ENCODE results near the gene NCKAP5L.

NCKAP5L gene

GRCh38 chr12:49832836-49833421, 4.7 kb upstream of the NCKAP5L start:
- H2AK5ac ChIP-seq (ENCODE audit: low read depth, low read length), result no peak overlapping the region
- peaks cover 0 to 5% of the 10 kb centered on the region in 2 donors for H3K4me1 ChIP-seq (ENCODE audit: control insufficient read depth in 2 of 2, insufficient read depth in 1 of 2, low read depth in 1 of 2, low read length in 2 of 2)
- no peak overlapping the region for H2BK5ac ChIP-seq (ENCODE audit: low read length)
- H2BK120ac ChIP-seq (ENCODE audit: low read depth, low read length), result no peak overlapping the region
- WGBS, 2 donors (ENCODE audit: extremely low coverage in 2 of 2, insufficient read length in 2 of 2, insufficient replicate concordance in 1 of 2), result no CpG with 5 or more reads among the region's 5 CpGs
- H3K18ac ChIP-seq (ENCODE audit: low read length), result no peak overlapping the region
- H3K9me3 ChIP-seq (replicated peaks in 1 of 2; ENCODE audit: control insufficient read depth in 2 of 2, insufficient read depth in 1 of 2, low read depth in 1 of 2, low read length in 2 of 2), result no peaks in the 10 kb centered on the region
- no peaks in the 10 kb centered on the region for H3K36me3 ChIP-seq (replicated peaks in 1 of 2; ENCODE audit: control insufficient read depth in 2 of 2, insufficient read depth in 2 of 2, low read length in 2 of 2)
- no peak overlapping the region for H3K23ac ChIP-seq (ENCODE audit: low read depth, low read length, poor library complexity)
- H3K4me3 ChIP-seq (ENCODE audit: low read length in 2 of 2), result no peak overlapping the region
- no peak for DNase-seq (ENCODE audit: low spot score)
- no peak overlapping the region for H3K27ac ChIP-seq (replicated peaks; ENCODE audit: low read length)
- no peaks in the 10 kb centered on the region for H3K27me3 ChIP-seq (ENCODE audit: control insufficient read depth in 3 of 3, insufficient read depth in 3 of 3, low read depth in 1 of 3, low read length in 3 of 3)
- H3K4ac ChIP-seq (ENCODE audit: low read length), result no peak overlapping the region
- H4K8ac ChIP-seq (ENCODE audit: low read depth, low read length), result no peak overlapping the region
- no peak overlapping the region for H2BK15ac ChIP-seq (ENCODE audit: low read length)
- H3K14ac ChIP-seq (ENCODE audit: low read length), result no peak overlapping the region
- no peak overlapping the region for H3K4me2 ChIP-seq (ENCODE audit: insufficient read depth, low read length, poor library complexity, severe bottlenecking)
- no peak overlapping the region for H2AFZ ChIP-seq (ENCODE audit: low read length)
- no peak overlapping the region for H4K91ac ChIP-seq (ENCODE audit: low read depth, low read length, poor library complexity)
- no peak overlapping the region for H2BK12ac ChIP-seq (ENCODE audit: low read length)
- H3K9ac ChIP-seq (ENCODE audit: low read depth, low read length, poor library complexity), result no peak overlapping the region
- H3K79me1 ChIP-seq (ENCODE audit: low read depth, low read length), result no peaks in the 10 kb centered on the region

GRCh38 chr12:49831717-49832116, 3.5 kb upstream of the NCKAP5L start:
- H2AFZ ChIP-seq (ENCODE audit: low read length), result no peak overlapping the region
- H3K4me3 ChIP-seq (ENCODE audit: low read length in 2 of 2), result no peak overlapping the region
- no peak overlapping the region for H3K4ac ChIP-seq (ENCODE audit: low read length)
- H3K18ac ChIP-seq (ENCODE audit: low read length), result no peak overlapping the region
- no peaks in the 10 kb centered on the region for H3K36me3 ChIP-seq (replicated peaks in 1 of 2; ENCODE audit: control insufficient read depth in 2 of 2, insufficient read depth in 2 of 2, low read length in 2 of 2)
- no peak overlapping the region for H4K91ac ChIP-seq (ENCODE audit: low read depth, low read length, poor library complexity)
- no peak overlapping the region for H4K8ac ChIP-seq (ENCODE audit: low read depth, low read length)
- no peak overlapping the region for H2BK12ac ChIP-seq (ENCODE audit: low read length)
- H3K9ac ChIP-seq (ENCODE audit: low read depth, low read length, poor library complexity), result no peak overlapping the region
- H3K27ac ChIP-seq (replicated peaks; ENCODE audit: low read length), result no peak overlapping the region
- WGBS, 2 donors (ENCODE audit: extremely low coverage in 2 of 2, insufficient read length in 2 of 2, insufficient replicate concordance in 1 of 2), result no CpG with 5 or more reads among the region's 2 CpGs
- no peaks in the 10 kb centered on the region for H3K9me3 ChIP-seq (replicated peaks in 1 of 2; ENCODE audit: control insufficient read depth in 2 of 2, insufficient read depth in 1 of 2, low read depth in 1 of 2, low read length in 2 of 2)
- no peak overlapping the region for H3K4me2 ChIP-seq (ENCODE audit: insufficient read depth, low read length, poor library complexity, severe bottlenecking)
- no peak overlapping the region for H2BK5ac ChIP-seq (ENCODE audit: low read length)
- no peak overlapping the region for H3K23ac ChIP-seq (ENCODE audit: low read depth, low read length, poor library complexity)
- no peak overlapping the region for H3K14ac ChIP-seq (ENCODE audit: low read length)
- no peak overlapping the region for H2AK5ac ChIP-seq (ENCODE audit: low read depth, low read length)
- no peaks in the 10 kb centered on the region for H3K27me3 ChIP-seq (ENCODE audit: control insufficient read depth in 3 of 3, insufficient read depth in 3 of 3, low read depth in 1 of 3, low read length in 3 of 3)
- DNase-seq (ENCODE audit: low spot score), result no peak
- H2BK15ac ChIP-seq (ENCODE audit: low read length), result no peak overlapping the region
- H3K79me1 ChIP-seq (ENCODE audit: low read depth, low read length), result no peaks in the 10 kb centered on the region
- H3K4me1 ChIP-seq (ENCODE audit: control insufficient read depth in 2 of 2, insufficient read depth in 1 of 2, low read depth in 1 of 2, low read length in 2 of 2), result peaks cover 8 to 10% of the 10 kb centered on the region in 2 donors
- H2BK120ac ChIP-seq (ENCODE audit: low read depth, low read length), result no peak overlapping the region

GRCh38 chr12:49827401-49828099, 663 bp downstream of the NCKAP5L start:
- DNase-seq (ENCODE audit: low spot score), result peak; percentile 66
- no peaks in the 10 kb centered on the region for H3K27me3 ChIP-seq (ENCODE audit: control insufficient read depth in 3 of 3, insufficient read depth in 3 of 3, low read depth in 1 of 3, low read length in 3 of 3)
- WGBS, 2 donors (ENCODE audit: extremely low coverage in 2 of 2, insufficient read length in 2 of 2, insufficient replicate concordance in 1 of 2), result no CpG with 5 or more reads among the region's 38 CpGs
- peak overlapping the region; percentile 95 for H3K18ac ChIP-seq (ENCODE audit: low read length)
- H4K8ac ChIP-seq (ENCODE audit: low read depth, low read length), result no peak overlapping the region
- peak overlapping the region; percentile 79 for H2BK5ac ChIP-seq (ENCODE audit: low read length)
- peaks cover 0 to 12% of the 10 kb centered on the region in 2 donors for H3K36me3 ChIP-seq (replicated peaks in 1 of 2; ENCODE audit: control insufficient read depth in 2 of 2, insufficient read depth in 2 of 2, low read length in 2 of 2)
- H3K79me1 ChIP-seq (ENCODE audit: low read depth, low read length), result peaks cover 6% of the 10 kb centered on the region
- H2BK120ac ChIP-seq (ENCODE audit: low read depth, low read length), result no peak overlapping the region
- H3K9me3 ChIP-seq (replicated peaks in 1 of 2; ENCODE audit: control insufficient read depth in 2 of 2, insufficient read depth in 1 of 2, low read depth in 1 of 2, low read length in 2 of 2), result no peaks in the 10 kb centered on the region
- peak overlapping the region; percentile 53 for H2AK5ac ChIP-seq (ENCODE audit: low read depth, low read length)
- H4K91ac ChIP-seq (ENCODE audit: low read depth, low read length, poor library complexity), result no peak overlapping the region
- H3K9ac ChIP-seq (ENCODE audit: low read depth, low read length, poor library complexity), result peak overlapping the region; percentile 89
- H3K4me1 ChIP-seq (ENCODE audit: control insufficient read depth in 2 of 2, insufficient read depth in 1 of 2, low read depth in 1 of 2, low read length in 2 of 2), result peaks cover 22 to 32% of the 10 kb centered on the region in 2 donors
- H2AFZ ChIP-seq (ENCODE audit: low read length), result peak overlapping the region; percentile 94
- peak overlapping the region; percentile 75 to 84 for H3K4me3 ChIP-seq (ENCODE audit: low read length in 2 of 2)
- H3K14ac ChIP-seq (ENCODE audit: low read length), result peak overlapping the region; percentile 48
- H2BK12ac ChIP-seq (ENCODE audit: low read length), result peak overlapping the region; percentile 51
- no peak overlapping the region for H3K4ac ChIP-seq (ENCODE audit: low read length)
- H3K4me2 ChIP-seq (ENCODE audit: insufficient read depth, low read length, poor library complexity, severe bottlenecking), result peak overlapping the region; percentile 63
- H3K27ac ChIP-seq (replicated peaks; ENCODE audit: low read length), result peak overlapping the region; percentile 60
- H3K23ac ChIP-seq (ENCODE audit: low read depth, low read length, poor library complexity), result peak overlapping the region; percentile 16
- peak overlapping the region; percentile 40 for H2BK15ac ChIP-seq (ENCODE audit: low read length)

GRCh38 chr12:49827051-49827400, 1.2 kb downstream of the NCKAP5L start:
- peak overlapping the region; percentile 95 for H3K18ac ChIP-seq (ENCODE audit: low read length)
- no peak for DNase-seq (ENCODE audit: low spot score)

More at GRCh38 chr12:49827051-49827400, 1.2 kb downstream of the NCKAP5L start:
- no peak overlapping the region for H4K91ac ChIP-seq (ENCODE audit: low read depth, low read length, poor library complexity)
- H3K27me3 ChIP-seq (ENCODE audit: control insufficient read depth in 3 of 3, insufficient read depth in 3 of 3, low read depth in 1 of 3, low read length in 3 of 3), result no peaks in the 10 kb centered on the region
- H2AFZ ChIP-seq (ENCODE audit: low read length), result peak overlapping the region; percentile 94
- H4K8ac ChIP-seq (ENCODE audit: low read depth, low read length), result no peak overlapping the region
- H3K9me3 ChIP-seq (replicated peaks in 1 of 2; ENCODE audit: control insufficient read depth in 2 of 2, insufficient read depth in 1 of 2, low read depth in 1 of 2, low read length in 2 of 2), result peaks cover 0 to 2% of the 10 kb centered on the region in 2 donors
- peak overlapping the region; percentile 63 for H3K4me2 ChIP-seq (ENCODE audit: insufficient read depth, low read length, poor library complexity, severe bottlenecking)
- no peak overlapping the region for H2BK120ac ChIP-seq (ENCODE audit: low read depth, low read length)
- peaks cover 0 to 16% of the 10 kb centered on the region in 2 donors for H3K36me3 ChIP-seq (replicated peaks in 1 of 2; ENCODE audit: control insufficient read depth in 2 of 2, insufficient read depth in 2 of 2, low read length in 2 of 2)
- H2BK5ac ChIP-seq (ENCODE audit: low read length), result peak overlapping the region; percentile 79
- peak overlapping the region; percentile 40 for H2BK15ac ChIP-seq (ENCODE audit: low read length)
- peak overlapping the region; percentile 53 for H2AK5ac ChIP-seq (ENCODE audit: low read depth, low read length)
- H3K4ac ChIP-seq (ENCODE audit: low read length), result no peak overlapping the region
- peak overlapping the region; percentile 51 for H2BK12ac ChIP-seq (ENCODE audit: low read length)
- H3K14ac ChIP-seq (ENCODE audit: low read length), result peak overlapping the region; percentile 48
- H3K9ac ChIP-seq (ENCODE audit: low read depth, low read length, poor library complexity), result peak overlapping the region; percentile 89
- peaks cover 6% of the 10 kb centered on the region for H3K79me1 ChIP-seq (ENCODE audit: low read depth, low read length)
- peaks cover 24 to 32% of the 10 kb centered on the region in 2 donors for H3K4me1 ChIP-seq (ENCODE audit: control insufficient read depth in 2 of 2, insufficient read depth in 1 of 2, low read depth in 1 of 2, low read length in 2 of 2)
- H3K4me3 ChIP-seq (ENCODE audit: low read length in 2 of 2), result peak overlapping the region; percentile 75 to 84
- no CpG with 5 or more reads among the region's 6 CpGs for WGBS, 2 donors (ENCODE audit: extremely low coverage in 2 of 2, insufficient read length in 2 of 2, insufficient replicate concordance in 1 of 2)
- peak overlapping the region; percentile 16 for H3K23ac ChIP-seq (ENCODE audit: low read depth, low read length, poor library complexity)
- no peak overlapping the region for H3K27ac ChIP-seq (replicated peaks; ENCODE audit: low read length)
